GM18867 (cell line): Measurements from ENCODE around the gene SERPINB1.
"Not testable (repeated sequence)": the region's sequence is repeated elsewhere in the genome, so short reads cannot be mapped to it uniquely, and the experiment has no call there.

Source experiments
- ATAC-seq: cut with Tn5 transposase; IDR thresholded peaks from one replicate; pipeline ENCODE4 v1.9.1; 2021; ENCODE audit warnings: mild to moderate bottlenecking, moderate library complexity; ENCODE audit not compliant: unreplicated experiment

The SERPINB1 gene

DNA sequence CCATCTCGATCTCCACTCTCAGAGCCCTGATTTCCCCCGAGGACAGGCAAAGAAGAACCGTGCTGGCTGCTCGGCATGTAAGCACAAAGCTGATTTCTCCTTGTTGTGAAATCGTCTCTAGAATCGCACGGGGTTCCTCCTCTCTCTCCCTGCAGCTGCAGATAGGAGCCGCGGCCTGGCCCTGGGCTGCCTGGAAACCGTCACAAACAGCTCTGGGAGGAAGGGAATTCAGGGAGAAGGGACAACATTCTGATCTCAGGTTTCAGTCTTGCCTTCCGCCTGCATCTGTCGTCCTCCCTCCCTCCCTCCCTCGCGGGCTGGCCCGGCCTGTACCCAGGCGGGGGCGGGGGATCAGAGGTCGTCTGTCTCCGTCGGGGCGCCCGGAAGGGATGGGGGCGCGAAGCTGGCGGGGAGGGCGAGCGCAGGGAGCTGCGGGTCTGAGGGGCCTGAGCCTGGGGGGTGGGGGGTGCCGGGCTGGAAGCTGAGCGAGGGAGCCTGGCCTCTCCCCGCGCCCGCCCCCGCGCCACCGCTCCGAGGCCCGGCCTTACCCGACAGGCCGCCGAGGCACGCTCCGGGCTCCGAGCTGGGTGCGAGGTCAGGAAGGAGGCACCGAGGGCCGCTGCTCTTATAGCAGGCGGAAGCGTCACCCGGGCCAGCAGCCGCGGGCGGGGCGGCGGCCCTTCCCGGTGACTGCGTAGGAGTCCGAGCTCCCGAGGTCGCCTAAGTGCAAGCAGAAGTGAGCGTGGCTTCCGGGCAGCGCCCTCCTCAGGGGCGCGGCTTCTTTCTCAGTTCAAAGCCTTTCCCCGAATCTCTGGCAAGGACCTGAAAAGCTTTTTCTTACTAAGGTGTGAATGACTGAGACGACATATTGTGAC, at the start of gene SERPINB1:
SERPINB1 (minus strand) TSS at position 600 of the 875 bp plus-strand sequence. CDS start 1,277 bp downstream, outside the sequence.
- ATAC-seq = peak; percentile 83

GRCh38 chr6:2890976-2891767, 49.5 kb upstream of the SERPINB1 start:
- ATAC-seq = no peak

- ATAC-seq = no peak
Measured at GRCh38 chr6:2885967-2886735, 44.5 kb upstream of the SERPINB1 start.

DNA sequence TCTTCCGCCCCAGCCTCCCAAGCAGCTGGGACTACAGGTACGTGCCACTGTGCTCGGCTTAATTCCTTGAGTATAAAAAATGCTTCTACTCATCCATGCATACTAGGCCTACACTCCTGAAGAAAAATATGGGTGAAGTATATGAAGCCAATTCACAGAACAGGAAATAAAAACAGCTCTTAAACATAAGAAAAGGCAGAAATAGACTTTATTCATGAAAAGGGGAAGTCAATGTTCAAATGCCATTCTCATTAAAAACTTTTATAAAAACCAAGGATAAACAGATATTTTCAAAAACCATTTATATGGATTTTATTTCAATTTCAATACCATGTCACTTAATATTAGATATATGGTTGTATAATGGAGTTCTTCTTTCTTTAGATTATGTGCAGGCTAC, 43.1 kb upstream of the SERPINB1 start:
- ATAC-seq = no peak

- ATAC-seq = no peak
Measured at GRCh38 chr6:2883673-2884072, 42.0 kb upstream of the SERPINB1 start.

DNA sequence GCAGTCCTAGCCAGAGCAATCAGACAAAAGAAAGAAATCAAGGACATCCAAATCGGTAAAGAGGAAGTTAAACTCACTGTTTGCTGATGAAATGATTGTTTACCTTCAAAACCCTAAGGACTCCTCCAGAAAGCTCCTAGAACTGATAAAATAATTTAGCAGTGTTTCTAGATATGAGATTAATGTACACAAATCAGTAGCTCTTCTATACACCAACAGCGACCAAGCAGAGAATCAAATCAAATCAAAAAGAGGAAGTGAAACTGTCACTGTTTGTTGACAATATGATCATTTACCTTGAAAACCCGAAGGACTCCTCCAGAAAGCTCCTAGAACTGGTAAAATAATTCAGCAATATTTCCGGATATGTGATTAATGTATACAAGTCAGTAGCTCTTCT, 39.8 kb upstream of the SERPINB1 start:
- ATAC-seq = peak; percentile 64

DNA sequence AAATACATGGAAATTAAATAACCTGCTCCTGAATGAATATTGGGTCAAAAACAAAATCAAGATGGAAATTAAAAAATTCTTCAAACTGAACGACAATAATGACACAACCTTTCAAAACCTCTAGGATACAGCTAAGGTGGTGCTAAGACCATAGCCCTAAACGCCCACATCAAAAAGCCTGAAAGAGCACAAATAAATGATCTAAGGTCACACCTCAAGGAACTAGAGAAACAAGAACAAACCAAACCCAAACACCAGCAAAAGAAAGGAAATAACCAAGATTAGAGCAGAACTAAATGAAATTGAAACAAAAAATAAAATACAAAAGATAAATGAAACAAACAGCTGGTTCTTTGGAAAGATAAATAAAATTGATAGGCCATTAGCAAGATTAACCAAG, 38.5 kb upstream of the SERPINB1 start:
- not testable (repeated sequence) for ATAC-seq

DNA sequence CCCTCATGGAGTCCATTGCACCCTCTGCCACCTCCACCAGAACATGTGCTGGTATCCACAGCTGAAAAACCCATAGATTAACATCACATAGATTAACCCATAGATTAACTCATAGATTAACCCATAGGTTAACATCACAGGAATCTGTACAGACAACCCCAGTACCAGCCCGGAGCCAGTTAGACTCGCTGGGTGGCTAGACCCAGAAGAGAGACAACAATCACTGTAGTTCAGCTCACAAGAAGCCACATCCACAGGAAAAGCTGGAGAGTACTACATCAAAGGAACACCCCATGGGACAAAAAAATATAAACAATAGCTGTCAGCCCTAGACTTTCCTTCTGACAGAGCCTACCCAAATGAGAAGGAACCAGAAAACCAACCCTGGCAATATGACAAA, 36.3 kb upstream of the SERPINB1 start:
- ATAC-seq = no peak

DNA sequence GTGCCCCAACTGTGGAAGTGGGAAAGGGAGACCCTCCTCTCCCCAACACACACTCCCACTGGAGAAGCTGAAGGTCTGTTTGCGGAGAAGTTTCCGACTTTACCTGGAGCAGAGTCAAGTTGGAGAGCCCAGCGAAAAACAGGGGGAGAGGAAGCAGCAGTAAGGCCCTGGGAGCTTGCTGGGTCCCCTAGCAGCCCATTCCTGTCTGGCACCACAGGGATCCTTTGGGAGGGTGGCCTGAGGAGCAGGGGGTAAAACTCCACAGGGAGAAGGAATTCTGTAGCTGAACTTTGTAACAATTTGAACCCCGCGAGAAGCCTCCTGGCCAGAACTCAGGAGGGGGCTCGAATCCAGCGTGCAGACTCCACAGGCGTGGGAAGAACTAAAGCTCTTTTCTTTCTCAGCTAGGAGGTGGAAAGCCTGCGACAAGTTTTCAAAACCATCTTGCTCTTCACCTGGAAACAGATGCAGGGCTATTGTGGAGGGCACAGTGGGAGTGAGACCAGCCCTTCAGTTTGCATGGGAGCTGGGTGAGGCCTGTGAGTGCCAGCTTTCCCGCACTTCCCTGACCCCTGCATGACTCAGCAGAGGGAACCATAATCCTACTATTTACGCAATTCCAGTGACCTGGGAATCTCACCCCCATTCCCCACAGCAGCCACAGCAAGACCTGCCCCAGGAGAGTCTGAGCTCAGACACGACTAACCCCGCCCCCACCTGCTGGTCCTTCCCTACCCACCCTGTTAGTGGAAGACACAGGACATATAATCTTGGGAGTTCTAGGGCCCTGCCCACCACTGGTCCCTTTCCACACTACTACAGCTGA, 35.6 kb upstream of the SERPINB1 start:
- ATAC-seq = no peak

- peak; percentile 31 for ATAC-seq
Measured at GRCh38 chr6:2876210-2877056, 34.8 kb upstream of the SERPINB1 start.

- ATAC-seq = peak; percentile 22
Measured at GRCh38 chr6:2875359-2876191, 33.9 kb upstream of the SERPINB1 start.

DNA sequence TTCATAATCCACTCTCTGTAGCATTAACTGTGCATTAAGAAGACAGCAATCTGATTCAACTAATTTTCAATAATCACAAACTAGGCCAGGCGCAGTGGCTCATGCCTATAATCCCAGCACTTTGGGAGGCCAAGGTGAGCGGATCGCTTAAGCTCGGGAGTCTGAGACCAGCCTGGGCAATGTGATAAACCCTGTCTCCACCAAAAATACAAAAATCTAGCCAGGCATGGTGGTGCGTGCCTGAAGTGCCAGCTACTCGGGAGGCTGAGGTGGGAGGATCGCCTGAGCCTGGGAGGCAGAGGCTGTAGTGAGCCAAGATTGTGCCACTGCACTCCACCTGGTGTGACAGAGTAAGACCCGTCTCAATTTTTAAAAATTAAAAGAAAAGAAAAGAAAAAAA, 32.0 kb upstream of the SERPINB1 start:
- ATAC-seq = no peak

DNA sequence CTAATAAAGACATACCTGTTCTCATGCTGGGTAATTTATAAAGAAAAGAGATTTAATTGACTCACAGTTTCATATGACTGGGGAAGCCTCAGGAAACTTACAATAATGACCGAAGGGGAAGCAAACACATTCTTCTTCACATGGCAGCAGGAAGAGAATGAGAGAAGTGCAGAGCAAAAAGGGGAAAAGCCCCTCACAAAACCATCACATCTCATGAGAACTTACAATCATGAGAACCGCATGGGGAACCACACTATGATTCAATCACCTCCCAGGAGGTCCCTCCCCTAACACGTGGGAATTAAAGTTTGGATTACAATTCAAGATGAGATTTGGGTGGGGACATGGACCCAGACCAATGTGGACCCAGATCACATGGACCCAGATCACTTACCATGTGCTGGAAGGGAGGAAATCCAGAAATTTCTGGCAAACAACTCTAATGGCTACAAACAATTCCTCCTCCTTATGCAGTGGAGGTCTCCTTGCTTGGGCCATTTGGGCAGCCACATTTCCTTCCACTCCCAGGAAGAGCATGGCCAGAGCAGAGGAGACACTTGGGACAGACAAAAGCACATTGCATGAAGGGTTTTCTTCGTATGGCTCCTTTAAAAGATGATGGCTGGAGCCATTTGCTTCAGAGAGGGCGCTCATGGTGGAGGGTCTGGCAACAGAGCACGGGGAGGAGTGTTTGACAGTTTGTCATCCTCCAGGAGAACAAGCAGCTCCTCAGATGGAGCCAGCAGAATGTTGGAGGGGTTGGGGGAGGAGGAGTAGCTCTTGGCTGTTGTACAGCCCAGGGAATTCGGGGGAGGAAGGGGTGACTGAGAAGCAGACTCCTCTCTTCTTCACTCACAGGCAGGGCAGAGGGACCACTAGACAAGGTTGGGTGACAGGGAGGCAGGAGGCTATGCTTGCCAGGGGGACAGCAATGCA, 31.0 kb upstream of the SERPINB1 start:
- no peak for ATAC-seq

DNA sequence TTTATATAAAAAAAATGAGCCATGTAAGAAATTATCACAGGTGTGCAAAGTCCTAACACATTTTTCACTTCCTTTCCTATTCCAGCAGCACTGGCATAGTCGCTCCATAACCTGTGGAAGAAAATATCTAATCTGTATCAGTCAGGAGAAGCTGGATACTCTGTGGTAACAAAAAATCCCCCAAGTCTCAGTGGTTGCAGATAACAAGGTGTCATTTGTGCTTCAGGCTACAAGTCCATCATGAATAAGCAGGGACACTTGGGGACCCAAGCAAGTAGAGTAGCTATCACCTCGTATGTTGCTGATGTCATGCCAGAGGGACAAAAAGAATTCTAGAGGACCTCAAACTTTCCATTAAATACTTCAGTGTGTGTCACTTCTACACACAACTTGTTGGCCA, 30.3 kb upstream of the SERPINB1 start:
- ATAC-seq = no peak

DNA sequence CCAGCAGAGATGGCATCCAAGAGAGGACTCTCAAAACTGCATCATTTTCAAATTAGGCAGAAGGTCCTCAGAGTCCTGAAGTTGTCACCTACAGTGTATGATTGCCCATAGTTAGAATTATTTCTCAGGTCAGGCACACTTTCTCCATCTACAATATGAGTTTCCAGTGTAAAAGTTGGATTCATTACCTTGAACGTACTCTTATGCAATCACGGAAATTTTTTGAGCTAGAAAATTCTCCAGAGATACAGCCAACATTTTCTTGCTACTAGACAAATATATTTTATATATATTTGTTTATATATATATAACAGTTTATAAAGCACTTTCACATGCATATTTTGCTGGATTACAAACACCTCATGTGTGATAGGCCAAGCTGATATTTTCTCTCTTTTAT, 29.4 kb upstream of the SERPINB1 start:
- ATAC-seq = no peak

DNA sequence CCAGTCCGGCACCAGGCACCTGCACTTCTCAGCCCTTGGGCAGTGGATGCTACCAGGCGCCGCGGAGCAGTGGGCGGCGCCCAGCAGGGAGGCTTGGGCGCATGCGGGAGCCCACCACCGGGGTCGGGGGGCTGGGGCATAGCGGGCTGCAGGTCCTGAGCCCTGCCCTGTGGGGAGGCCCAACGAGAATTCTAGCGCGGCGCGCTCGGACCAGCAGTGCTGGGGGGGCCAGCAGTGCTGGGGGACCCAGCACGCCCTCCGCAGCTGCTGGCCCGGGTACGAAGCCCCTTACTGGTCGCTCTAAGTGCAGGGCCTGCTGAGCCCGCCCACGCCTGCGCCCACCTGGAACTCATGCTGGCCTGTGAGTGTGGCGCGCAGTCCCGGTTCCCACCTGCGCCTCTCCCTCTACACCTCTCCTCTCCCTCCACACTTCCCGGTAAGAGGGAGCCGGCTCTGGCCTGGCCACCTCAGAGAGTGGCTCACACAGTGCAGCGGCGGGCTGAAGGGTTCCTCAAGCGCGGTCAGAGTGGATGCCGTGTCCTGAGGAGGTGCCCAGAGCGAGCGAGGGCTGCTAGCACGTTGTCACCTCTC, 28.5 kb upstream of the SERPINB1 start:
- no peak for ATAC-seq

DNA sequence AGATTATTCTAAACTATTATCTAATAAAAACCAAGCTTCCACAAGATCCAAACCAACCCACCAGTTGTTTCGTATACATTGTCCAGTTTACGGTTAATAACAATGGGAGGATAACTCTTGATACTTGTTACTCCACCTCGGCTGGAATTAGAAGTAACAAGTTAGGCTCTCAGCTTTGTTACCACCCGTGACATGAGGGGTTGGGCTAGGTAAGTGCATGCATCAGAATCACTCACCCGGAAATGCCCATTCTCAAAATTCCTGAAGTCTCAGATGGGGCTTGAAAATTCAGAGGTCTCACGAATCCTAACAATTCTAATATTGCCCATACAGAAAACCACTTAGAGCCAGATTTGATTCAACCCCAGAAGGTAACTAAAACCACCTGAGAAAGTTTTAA, 27.0 kb upstream of the SERPINB1 start:
- no peak for ATAC-seq
